GM18526 (cell line): ENCODE results near the gene TNRC6B.

ENCODE experiments used
- POLR2A ChIP-seq: IDR thresholded peaks from 3 replicates; pipeline ENCODE4 v1.6.1; 2011; ENCODE audit not compliant: insufficient read length; ENCODE audit errors: extremely low read depth

Gene TNRC6B

DNA sequence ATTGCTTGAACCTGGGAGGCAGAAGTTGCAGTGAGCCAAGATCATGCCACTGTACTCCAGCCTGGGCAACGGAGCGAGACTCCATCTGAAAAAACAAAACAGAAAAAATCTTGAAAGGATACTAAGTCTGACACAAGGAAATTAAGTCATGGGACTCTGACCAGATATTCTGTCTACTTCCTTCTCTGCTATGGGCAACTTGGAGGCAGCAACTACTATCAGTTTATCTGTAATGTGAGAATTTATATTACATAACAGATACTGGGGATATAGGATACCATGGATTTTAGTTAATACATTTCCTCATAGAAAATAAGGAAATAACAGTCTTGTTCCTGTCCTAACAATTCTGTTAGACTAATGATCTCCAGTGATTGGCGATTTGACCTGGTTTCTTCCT lies 191.1 kb downstream of the TNRC6B start:
- TF ChIP-seq POLR2A, result no peak

DNA sequence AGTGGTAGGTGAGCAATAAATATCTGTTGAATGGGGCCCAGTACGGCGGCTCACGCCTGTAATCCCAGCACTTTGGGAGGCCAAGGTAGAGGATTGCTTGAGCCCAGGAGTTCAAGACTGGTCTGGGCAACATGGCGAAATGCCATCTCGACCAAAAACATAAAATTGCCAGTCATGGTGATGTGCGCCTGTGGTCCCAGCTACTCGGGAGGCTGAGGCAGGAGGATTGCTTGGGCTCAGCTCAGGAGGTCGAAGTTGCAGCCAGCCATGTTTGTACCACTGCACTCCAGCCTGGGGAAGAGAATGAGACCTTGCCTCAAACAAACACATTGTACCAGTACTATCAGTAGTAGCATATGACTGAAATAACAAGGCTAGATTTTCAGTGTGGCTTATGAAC lies 196.8 kb downstream of the TNRC6B start:
- no peak for TF ChIP-seq POLR2A

DNA sequence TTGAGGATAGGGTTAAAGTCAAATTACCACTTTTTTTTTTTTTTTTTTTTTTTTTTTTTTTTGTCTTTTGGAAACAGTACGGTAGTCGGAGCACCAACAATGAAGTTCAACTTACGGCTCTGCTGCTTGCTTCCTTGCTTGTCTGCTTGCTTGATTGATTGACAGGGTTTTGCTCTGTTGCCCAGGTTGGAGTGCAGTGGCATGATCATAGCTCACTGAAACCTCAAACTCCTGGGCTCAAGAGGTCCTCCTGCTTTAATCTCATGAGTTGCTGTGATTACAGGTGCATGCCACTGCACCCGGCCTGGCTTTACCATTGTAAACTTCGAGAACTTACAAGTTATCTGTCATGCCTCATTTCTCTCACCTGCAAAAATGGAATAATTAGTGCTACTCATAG lies 198.4 kb downstream of the TNRC6B start:
- TF ChIP-seq POLR2A, result no peak

DNA sequence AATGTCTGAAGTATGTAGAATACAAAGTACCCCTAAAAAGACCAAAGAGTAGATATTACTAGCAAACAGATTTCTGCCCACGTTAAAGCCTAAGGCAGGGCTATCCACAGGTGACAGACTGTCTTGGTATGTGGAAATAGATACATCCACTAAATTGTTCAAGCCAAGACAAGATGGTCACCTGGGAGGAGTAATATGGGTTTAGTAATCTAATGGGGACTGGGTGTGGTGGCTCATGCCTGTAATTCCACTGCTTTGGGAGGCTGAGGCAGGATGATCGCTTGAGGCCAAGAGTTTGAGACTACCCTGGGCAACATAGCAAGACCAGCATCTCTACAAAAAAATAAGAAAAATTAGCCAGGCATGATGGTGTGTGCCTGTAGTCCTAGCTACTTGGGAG lies 200.2 kb downstream of the TNRC6B start:
- no peak for TF ChIP-seq POLR2A

DNA sequence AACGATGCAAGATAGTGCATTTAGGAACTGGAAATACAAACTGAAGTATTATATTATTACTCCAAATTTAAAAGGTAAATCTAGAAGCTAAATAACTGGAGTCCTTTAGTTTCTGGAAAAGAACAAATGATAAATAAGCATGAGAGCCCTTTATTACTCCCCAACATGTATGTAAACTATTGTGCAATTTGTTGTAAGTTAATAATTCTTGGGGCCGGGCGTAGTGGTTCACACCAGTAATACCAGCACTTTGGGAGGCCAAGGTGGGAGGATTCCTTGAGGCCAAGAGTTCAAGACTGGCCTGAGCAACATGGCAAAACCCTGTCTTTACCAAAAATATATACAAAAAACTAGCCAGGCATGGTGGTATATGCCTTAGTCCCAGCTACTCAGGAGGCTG lies 203.7 kb downstream of the TNRC6B start:
- TF ChIP-seq POLR2A, result no peak

DNA sequence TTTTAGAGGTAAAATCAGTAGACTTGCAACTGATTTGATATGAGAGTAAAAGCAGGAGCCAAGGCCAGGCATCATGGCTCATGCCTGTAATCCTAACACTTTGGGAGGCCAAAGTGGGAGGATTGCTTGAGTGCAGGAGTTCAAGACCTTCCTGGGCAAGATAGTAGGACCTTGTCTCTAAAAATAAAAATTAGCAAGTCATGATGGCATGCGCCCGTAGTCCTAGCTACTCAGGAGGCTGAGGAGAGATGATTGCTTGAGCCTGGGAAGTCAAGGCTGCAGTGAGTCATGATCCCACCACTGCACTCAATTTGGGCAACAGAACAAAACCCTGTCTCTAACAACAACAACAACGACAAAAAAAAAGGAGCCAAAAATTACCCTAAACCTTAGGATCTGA lies 206.2 kb downstream of the TNRC6B start:
- TF ChIP-seq POLR2A, result no peak

DNA sequence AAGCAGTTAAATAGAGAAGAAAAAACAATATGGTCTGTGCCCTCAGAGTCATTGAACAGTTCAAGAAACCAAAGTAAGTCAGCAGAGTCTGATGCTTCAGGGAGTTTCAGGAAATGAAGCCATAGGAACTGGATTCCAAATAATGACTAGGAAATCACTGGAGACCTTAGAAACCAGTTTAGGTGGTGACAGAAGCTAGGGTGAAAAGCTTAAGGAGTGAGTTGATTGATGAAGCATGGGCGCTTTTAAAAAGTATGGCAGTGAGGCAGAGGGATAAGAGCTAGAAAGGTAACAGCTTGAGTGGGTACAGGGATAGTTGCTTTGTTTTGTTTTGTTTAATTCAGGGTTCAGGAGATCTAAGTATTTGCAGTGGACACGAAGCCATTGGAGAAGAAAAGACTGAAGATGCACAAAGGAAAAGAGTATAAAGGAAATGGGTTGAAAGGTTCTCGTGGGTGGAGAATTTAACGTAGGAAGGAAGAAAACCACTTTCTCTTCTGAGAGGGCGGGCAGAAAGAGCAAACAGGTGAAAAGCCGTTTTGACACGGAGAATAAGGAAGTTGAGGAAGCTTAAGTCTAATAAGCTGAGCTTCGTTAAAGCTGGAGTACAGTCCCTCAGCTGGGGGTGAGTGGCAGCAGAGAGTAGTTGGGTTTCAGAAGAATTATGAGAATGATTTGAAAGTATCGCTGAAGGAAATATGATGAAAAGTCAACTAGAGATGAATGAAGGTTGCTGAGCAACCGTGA lies 207.5 kb downstream of the TNRC6B start:
- TF ChIP-seq POLR2A, result no peak
